ENCODE measurements around the gene CXCR1.

GRCh38 chr2:218188528-218188927 is 21.8 kb upstream of the CXCR1 start:
- no peak for TF ChIP-seq CTCF (IDR thresholded peaks at IDR 0.05)
- TF ChIP-seq EZH2 (IDR thresholded peaks at IDR 0.05), result no peak
- TF ChIP-seq EZH2phosphoT487 (IDR thresholded peaks at IDR 0.05), result no peak

Measured in neural progenitor cell (in vitro differentiated cells).